ENCODE data around the gene PSPN. TPM values are rescaled to one million over a fixed set of nuclear protein-coding genes. Genes with fewer than 3 reads are reported as not detected.

Gene PSPN
- total and polyA plus RNA-seq, 4 donors: 0.50 to 1.5 (median 1.1) TPM

DNA sequence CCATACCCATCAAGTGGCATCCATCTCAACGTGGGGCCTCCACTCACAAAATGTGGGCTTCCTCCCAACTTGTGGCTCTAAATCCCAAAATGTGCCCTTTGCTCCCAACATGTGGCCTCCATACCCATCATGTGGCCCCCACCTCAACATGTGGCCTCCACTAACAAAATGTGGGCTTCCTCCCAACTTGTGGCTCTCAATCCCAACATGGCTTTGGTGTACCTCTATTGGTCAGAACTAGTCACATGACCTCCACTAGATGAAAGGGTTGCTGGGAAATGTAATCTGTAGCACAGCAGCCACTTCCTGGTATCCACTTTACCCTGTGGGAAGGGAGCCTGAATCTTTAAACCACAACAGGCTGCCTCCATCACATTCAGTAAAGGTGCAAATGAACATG, 32.3 kb downstream of the PSPN start:
- H3K4me3 ChIP-seq: no peak overlapping the region
- no peaks in the 10 kb centered on the region for H3K36me3 ChIP-seq (ENCODE audit: control insufficient read depth in 4 of 4, insufficient read depth in 4 of 4, low read length in 4 of 4)
- H3K9ac ChIP-seq (ENCODE audit: insufficient read depth in 1 of 2, low read length in 2 of 2): no peak overlapping the region
- TF ChIP-seq, protein P1, sequence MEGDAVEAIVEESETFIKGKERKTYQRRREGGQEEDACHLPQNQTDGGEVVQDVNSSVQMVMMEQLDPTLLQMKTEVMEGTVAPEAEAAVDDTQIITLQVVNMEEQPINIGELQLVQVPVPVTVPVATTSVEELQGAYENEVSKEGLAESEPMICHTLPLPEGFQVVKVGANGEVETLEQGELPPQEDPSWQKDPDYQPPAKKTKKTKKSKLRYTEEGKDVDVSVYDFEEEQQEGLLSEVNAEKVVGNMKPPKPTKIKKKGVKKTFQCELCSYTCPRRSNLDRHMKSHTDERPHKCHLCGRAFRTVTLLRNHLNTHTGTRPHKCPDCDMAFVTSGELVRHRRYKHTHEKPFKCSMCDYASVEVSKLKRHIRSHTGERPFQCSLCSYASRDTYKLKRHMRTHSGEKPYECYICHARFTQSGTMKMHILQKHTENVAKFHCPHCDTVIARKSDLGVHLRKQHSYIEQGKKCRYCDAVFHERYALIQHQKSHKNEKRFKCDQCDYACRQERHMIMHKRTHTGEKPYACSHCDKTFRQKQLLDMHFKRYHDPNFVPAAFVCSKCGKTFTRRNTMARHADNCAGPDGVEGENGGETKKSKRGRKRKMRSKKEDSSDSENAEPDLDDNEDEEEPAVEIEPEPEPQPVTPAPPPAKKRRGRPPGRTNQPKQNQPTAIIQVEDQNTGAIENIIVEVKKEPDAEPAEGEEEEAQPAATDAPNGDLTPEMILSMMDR (IDR thresholded peaks at IDR 0.05; ENCODE audit: control extremely low read depth, extremely low read depth): no peak
- DNase-seq (no peak), ATAC-seq (ENCODE audit: insufficient read depth, low FRiP score) (no peak)
- no peaks in the 10 kb centered on the region for H3K27me3 ChIP-seq (ENCODE audit: control insufficient read depth in 3 of 3, insufficient read depth in 3 of 3, low read length in 2 of 3)
- 90 to 100% methylated on average over 1 of the region's 1 CpG for WGBS, 2 donors
- H3K27ac ChIP-seq (ENCODE audit: low read depth in 1 of 2, low read length in 1 of 2): no peak overlapping the region
- no peaks in the 10 kb centered on the region for H3K9me3 ChIP-seq (ENCODE audit: control insufficient read depth in 4 of 4, insufficient read depth in 3 of 4, low read length in 3 of 4)
- peaks cover 0 to 10% (median 0%) of the 10 kb centered on the region in 5 donors for H3K4me1 ChIP-seq (ENCODE audit: control insufficient read depth in 5 of 5, insufficient read depth in 5 of 5, low read length in 5 of 5)

DNA sequence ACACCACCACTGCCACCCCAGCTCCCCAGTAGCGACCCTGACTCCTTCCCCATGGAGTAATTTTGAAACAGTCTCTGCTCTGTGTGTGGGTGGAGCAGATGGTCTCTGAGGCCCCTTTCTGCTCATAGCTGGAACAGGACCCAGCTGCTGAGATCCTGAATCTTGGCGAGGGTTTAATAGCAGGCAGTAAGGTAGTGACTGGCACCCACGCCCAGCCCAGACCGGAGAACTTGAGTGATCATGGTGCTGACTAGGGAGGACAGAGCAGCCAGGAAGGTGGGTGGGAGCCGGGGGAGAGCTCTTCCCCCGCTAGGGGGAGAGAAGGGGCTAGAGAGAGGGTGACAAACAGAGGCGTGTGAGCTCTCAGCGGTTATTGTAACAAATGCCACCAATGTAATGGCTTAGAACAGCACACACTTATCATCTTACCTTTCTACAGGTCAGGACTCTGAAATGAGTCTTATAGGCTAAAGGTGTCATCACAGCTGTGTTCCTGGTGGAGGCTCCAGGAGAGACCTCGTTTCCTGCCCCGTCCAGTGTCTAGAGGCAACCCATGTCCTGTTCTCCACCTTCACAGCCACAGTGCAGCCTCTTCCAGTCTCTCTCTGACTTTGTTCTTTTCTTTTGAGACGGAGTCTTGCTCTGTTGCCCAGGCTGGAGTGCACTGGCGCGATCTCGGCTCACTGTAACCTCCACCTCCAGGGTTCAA, 35.1 kb downstream of the PSPN start:
- no peak for ATAC-seq (ENCODE audit: insufficient read depth, low FRiP score)
- 65 to 72% methylated on average over 14 of the region's 14 CpGs for WGBS, 2 donors

DNA sequence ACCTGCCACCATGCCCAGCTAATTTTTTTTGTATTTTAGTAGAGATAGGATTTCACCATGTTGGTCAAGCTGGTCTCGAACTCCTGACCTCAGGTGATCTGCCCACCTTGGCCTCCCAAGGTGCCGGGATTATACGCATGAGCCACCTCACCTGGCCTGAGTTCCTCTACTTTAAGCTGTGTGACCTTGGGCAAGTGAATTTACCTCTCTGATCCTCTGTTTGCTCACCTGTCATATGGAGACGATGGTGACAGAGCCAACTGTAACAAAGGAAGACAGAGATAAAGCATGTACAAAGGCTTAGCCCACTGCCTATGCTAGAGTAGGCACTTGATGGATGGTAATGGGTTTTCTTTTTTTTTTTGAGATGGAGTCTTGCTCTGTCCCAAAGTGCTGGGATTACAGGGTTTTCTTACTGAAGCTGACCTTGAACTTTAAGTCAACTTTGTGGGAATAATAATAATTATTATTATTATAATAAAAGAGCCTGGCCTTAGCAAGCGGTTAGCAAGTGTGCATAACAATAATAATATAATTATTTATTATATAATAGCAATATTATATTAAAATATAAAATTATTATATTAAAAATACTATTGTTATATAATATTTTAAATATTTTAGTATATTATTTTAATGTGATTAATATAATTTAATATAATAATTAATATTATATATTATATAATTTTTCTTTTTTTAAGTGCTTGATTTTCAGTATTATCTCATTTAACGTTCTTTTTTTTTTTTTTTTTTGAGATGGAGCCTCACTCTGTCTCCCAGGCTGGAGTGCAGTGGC, 41.0 kb downstream of the PSPN start:
- Histone ChIP-seq H3K4me3 (no peak overlapping the region), H3K4me1 (ENCODE audit: control insufficient read depth in 5 of 5, insufficient read depth in 5 of 5, low read length in 5 of 5) (no peaks in the 10 kb centered on the region), H3K9ac (ENCODE audit: insufficient read depth in 1 of 2, low read length in 2 of 2) (no peak overlapping the region), H3K27me3 (ENCODE audit: control insufficient read depth in 3 of 3, insufficient read depth in 3 of 3, low read length in 2 of 3) (no peaks in the 10 kb centered on the region), H3K9me3 (ENCODE audit: control insufficient read depth in 4 of 4, insufficient read depth in 3 of 4, low read length in 3 of 4) (no peaks in the 10 kb centered on the region), H3K27ac (ENCODE audit: low read depth in 1 of 2, low read length in 1 of 2) (no peak overlapping the region), H3K36me3 (ENCODE audit: control insufficient read depth in 4 of 4, insufficient read depth in 4 of 4, low read length in 4 of 4) (no peaks in the 10 kb centered on the region)
- no peak for ATAC-seq (ENCODE audit: insufficient read depth, low FRiP score)
- 87 to 91% methylated on average over 6 of the region's 6 CpGs for WGBS, 2 donors
- no peak for DNase-seq
- TF ChIP-seq, protein P1 (IDR thresholded peaks at IDR 0.05; ENCODE audit: control extremely low read depth, extremely low read depth): no peak

More for the DNA sequence above, 35.1 kb downstream of the PSPN start:
- no peak overlapping the region for H3K4me3 ChIP-seq
- no peak overlapping the region for H3K9ac ChIP-seq (ENCODE audit: insufficient read depth in 1 of 2, low read length in 2 of 2)
- DNase-seq: peak; percentile 39 to 78 (median 64)
- no peak overlapping the region for H3K27ac ChIP-seq (ENCODE audit: low read depth in 1 of 2, low read length in 1 of 2)
- H3K27me3 ChIP-seq (ENCODE audit: control insufficient read depth in 3 of 3, insufficient read depth in 3 of 3, low read length in 2 of 3): no peaks in the 10 kb centered on the region
- no peaks in the 10 kb centered on the region for H3K36me3 ChIP-seq (ENCODE audit: control insufficient read depth in 4 of 4, insufficient read depth in 4 of 4, low read length in 4 of 4)
- H3K9me3 ChIP-seq (ENCODE audit: control insufficient read depth in 4 of 4, insufficient read depth in 3 of 4, low read length in 3 of 4): no peaks in the 10 kb centered on the region
- H3K4me1 ChIP-seq (ENCODE audit: control insufficient read depth in 5 of 5, insufficient read depth in 5 of 5, low read length in 5 of 5): peaks cover 0 to 10% (median 0%) of the 10 kb centered on the region in 5 donors
- TF ChIP-seq, protein P1 (IDR thresholded peaks at IDR 0.05; ENCODE audit: control extremely low read depth, extremely low read depth): no peak

Data from lung (tissue), 12 donors.